HG03342 (cell line): ENCODE results near the gene TBCD.
"Not testable (repeated sequence)": the region's sequence is repeated elsewhere in the genome, so short reads cannot be mapped to it uniquely, and the experiment has no call there.

Experiments
- ATAC-seq: cut with Tn5 transposase; IDR thresholded peaks from one replicate; pipeline ENCODE4 v1.9.1; 2021; ENCODE audit warnings: mild to moderate bottlenecking, moderate library complexity; ENCODE audit not compliant: unreplicated experiment

The TBCD gene

DNA sequence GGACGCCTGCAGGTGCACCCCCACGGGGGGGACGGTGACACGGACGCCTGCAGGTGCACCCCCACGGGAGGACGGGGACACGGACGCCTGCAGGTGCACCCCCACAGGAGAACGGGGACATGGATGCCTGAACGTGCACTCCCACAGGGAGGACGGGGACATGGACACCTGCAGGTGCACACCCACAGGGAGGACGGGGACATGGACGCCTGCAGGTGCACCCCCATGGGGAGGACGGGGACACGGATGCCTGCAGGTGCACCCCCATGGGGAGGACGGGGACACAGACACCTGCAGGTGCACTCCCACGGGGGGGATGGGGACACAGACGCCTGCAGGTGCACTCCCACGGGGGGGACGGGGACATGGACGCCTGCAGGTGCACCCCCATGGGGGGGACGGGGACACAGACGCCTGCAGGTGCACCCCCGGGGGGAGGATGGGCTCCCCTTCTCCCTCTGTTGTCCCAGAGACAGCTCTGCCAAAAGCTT lies 213.0 kb downstream of the TBCD start:
- ATAC-seq, result no peak

DNA sequence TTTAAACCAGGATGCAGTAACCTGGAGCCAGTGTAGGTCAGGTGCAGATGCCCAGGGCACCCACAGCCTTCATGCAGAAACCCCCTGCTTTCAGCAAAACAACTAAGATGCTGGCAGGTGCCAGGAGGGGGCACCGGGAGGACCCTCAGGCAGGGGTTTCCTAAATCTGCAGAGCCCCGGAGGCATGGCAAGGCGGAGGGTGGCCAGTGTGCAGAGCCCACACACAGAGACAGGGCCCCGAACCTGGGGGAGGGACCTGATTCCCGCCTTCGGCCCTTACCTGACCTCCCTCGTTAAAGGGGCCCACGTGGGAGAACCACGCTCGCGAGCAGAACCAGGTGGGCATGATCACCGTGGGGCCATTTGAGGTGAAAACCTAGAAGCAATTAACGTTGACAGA lies 213.5 kb downstream of the TBCD start:
- no peak for ATAC-seq

DNA sequence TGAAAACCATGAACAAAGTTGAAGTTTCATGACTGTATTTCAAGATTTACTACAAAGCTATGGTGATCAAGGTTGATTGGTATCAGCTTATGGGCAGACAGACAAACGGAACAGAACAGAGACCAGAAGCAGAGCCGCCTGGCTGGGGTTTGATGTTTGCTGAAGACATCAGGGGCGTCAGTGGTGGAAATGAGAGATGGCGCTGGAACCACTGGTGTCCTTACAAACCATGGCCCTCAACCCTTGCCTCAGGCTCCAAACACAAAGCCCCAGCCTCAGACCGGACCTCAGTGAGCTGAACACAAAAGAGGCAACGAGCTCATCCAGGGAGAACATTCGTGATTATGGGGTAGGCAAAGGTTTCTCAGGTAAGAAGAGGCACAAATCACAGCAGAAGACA lies 214.6 kb downstream of the TBCD start:
- no peak for ATAC-seq

DNA sequence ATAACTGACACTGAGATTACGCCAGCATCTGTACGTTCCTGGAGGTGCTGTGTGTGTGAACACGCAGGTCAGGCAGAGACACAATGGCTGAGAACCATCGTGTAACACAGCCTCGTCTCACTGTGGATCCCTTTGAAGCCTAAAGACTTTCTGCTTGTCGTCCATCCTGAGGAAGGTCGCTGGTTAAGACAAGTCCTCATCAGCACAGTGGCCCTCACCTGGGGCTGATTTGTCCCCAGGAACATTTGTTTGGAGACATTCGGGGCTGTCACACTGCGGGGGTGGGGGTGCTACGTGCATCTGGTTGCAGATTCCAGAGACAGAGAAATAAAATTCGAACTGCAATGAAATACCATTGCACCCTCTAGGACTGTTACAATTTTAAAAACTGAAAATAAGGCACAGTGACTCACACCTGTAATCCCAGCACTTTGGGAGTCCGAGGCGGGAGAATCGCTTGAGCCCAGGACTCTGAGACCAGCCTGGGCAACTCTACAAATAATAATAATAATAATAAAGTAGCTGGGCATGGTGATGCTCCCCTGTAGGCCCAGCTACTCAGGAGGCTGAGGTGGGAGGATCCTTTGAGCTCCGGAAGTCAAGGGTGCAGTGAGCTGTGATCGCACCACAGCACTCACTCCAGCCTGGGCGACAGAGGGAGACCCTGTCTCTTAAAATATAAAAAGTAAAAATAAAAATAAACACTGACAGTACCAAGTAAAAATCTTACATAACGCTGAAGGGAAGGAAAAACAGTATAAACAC lies 215.6 kb downstream of the TBCD start:
- ATAC-seq, result no peak

DNA sequence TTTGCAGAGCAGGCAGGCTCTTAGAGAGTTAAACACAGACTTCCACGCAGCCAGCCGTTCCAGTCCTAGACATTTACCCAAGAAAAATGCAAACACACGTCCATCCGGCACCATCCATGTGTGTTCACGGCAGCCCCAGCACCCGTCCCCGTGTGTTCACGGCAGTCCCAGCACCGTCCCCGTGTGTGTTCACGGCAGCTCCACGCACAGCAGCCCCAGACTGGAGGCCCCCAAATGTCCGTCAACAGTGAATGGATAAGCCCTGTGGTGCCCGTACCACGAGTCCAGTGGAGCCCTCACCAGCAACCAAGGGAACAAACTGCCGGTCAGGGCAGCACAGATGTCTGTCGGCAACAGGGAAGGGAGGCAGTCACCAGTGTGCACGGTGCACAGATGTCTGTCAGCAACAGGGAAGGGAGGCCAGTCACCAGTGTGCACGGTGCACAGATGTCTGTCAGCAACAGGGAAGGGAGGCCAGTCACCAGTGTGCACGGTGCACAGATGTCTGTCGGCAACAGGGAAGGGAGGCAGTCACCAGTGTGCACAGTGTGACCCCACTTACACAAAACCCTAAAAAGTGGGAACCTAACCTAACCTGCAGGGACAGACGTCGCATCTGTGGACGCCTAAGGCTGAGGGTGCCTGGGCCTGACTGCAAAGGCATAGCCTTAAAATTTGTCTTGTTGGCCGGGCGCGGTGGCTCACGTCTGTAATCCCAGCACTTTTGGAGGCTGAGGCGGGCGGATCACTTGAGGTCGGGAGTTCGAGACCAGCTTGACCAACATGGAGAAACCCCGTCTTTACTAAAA lies 216.4 kb downstream of the TBCD start:
- ATAC-seq, result not testable (repeated sequence)

DNA sequence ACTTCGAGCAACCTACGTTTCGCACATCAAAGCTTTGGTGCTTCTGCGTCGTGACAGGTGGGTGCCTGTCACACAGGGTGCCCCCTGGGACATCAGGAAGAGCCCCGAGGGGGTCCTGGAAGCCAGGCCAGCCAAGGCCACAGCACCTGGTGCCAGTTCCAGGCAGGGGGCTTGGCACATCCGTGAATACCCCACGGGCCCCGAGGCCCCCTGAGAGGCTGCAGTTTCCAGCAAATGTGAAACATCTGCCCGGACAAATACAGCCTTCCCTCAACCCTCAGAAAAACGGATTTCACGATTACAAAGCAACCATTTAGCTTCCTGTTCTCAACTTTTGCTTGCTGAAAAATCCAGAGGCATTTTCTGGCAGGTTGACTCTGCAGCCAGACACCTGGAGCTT lies 218.2 kb downstream of the TBCD start:
- no peak for ATAC-seq

DNA sequence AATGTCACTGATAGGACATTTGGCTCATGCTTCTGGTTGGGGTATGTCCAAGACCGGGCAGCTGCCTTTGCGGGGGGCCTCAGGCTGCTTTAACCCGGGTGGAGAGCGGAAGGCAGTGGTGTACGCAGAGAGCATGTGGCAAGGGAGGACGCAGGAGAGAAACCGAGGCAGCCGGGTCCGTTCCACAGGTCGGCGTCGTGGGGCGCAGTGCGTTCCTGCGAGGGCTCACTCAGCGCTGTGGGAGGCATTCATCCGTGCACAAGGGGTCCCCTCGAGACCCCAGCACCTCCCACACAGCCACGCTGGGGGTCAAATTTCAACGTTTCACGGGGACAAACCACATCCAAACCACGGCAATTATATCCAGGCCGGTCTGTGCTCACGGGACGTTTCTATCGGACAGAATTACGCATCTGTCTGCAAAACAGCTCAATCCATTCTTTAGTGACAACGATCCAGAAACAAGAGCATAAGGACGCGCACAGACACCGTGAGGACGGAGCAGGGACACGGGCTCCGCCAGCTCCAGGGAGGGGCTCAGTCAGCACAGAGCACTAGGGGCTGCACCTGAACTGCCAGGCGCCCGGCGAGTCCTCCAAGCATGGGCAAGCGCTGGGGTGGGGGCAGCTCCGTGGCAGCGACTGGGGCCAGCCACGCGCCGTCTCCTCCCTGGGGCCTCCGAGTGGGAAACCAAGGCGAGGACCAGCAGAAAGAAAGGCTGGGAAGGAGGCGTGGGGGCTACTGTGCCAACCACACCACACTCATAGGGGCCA lies 219.1 kb downstream of the TBCD start:
- no peak for ATAC-seq

DNA sequence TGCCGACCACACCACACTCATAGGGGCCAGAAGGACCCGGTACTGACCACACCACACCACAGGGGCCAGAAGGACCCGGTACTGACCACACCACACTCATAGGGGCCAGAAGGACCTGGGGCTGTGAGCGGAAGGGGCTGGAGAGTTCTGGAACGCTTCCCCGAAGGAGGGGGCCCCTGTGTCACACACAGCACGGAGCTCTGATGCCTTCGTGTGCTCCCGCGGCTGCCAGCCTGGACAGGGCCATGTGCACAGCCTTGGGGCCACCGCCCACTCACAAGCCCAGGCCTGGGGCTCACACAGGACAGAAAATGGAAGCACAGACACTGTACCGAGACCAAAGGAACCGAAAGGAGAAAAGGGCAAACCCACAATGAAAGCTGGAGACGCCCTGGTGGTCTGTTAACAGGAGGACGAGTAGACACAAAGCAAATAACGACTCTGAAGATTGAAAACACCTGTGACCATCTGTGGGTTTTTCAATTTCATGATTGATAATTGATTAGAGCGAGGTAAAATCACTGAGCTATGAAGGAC lies 221.0 kb downstream of the TBCD start:
- no peak for ATAC-seq

DNA sequence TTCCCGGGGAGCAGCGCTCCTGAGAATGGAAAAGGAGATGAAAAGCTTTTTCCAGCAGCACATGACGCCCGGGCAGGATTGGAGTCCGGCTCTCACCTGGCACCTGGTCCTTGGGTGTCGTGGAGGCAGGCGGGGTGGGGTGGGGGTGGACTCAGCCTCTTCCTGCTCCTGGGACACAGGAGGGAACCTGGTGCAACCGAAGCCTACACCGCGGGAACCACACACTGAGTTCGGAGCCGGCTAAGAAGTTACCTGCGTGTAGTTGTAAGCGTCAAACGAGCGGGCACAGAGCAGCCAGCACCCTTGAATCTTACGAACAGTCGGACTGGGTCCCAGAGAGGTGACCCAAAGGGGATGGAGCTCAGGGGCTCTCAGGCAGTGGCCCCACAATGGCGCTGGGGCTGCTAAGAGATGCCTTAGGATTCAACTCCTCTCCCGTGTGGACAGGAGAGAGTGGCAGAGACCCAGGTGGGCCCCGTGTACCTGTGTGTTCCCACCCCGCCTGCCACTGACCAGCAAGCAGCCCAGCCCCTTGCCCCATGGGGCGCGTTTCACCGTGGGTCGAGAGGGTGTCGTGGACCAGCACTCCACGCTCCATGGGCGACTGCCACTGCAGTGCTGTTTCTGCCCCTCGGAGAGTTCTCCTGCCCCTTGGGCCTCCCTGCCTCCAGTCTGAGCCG lies 221.7 kb downstream of the TBCD start:
- no peak for ATAC-seq

DNA sequence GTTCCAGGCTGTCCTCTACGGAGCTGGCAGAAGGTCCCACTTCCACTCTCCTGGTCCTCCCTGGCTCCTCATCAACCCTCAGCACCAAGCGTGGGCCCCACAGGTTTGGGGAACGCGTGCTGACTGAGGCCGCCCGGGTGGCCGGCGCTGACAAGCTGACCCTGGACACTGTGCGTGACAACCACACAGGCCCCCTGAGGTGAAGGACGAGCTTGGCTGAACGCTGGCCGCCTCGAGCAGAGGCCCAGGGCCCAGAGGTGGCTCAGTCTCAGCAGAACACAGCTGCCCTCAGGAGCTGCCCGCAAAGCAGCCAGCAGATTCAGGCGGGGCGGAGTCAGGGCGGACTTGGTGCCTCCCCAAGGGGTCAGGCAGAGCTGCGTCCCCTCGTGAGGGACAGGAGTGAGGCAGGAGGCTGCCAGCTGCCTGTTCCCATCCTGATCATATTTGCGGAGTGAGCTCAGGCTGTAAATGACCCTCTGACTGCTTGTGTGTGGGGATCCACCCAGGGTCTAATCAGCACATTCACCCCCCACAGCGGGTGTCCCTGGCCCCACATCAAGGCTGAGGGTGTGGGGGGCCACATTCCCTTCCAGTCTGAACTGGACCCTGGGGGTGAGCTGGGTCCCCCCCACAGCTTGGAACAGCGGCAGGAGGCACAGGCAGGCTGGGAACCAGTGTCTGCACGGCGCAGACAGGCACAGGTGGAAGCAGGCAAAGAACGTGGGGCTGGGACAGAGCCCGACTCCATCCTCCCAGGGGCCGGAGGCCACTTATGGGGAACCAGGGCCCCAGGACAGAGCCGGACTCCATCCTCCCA lies 222.5 kb downstream of the TBCD start:
- no peak for ATAC-seq

DNA sequence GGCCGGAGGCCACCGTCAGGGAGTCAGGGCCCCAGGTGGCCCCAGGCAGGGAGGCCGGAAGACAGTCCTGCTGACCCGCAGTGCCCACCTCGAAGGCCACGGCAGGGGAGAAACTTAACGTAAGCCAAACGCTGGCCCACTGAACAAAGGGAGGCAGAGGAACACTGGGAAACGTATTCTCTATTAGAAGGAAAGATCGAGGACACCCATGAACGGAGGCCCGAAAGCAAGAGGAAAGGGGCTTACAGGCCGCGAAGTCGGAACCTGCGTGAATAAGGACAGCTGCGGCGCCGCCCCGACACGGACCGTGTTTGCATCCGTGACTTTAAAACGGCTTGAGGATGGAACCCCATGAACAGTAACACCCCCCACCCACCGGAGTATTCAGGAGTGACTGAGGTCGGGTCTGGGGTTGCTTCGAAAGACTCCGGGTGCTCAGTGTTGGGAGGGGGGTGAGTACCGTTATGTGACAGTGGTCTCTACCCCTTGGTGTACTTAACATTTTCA lies 225.2 kb downstream of the TBCD start:
- no peak for ATAC-seq

DNA sequence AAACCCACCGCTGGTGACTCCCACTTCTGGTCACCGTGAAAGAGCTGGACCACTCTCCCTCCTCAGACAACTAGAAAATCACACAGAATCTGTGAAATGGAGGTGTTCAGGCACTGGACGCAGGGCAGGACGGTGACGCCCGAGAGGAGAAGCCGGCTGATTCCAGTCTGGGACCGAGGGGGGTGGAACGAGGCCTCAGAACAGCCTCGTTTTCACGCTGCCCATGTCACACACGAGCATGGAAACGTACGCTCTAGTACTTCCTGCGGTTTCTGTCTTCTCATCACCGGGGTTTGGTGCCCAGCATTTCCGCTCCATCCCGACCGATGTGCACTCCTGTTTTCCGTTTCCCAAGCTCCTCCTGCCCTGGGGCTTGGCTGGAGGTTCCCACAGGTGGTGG lies 225.7 kb downstream of the TBCD start:
- no peak for ATAC-seq

DNA sequence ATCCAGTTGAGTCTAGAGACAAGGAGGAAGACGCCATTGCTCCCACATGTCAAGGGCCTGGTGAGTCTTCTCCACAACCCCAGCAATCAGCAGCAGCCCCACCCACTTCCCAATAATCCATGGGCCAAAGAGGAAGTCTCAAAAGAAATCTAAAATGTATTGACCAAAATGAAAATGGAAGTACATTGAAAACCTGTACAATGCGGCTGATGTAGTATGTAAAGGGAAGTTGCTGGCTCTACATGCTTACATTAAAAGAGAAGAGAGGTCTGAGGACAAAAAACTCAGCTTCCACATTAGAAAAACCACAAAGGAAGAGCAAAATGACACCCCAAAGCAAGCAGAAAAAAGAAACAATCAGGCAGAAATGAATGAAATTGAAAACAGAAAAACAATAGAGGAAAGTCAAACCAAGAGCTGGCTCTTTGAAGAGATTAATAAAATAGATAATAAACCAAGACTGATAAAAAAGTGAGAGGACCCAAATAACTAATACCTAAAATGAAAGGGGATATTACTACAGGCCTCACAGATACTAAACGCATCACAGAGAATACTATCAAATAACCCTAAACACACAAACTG lies 227.0 kb downstream of the TBCD start:
- ATAC-seq, result no peak

DNA sequence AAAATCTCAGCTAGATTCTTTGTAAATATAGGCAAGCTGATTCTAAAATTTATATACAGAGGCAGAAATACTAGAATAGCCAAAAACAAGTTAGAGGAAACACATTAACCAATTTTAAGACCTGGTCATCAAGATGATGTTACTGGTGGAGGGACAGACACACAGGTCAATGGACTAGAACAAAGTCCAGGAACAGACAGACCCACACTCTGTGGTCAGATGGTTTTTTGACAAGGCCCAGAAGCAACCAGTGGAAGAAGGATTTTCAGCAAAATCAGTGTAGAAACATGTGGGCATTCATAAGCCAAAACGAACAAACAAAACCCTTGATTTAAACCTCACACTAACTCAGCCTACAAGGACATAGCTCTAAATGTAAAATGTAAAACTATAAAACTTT lies 227.9 kb downstream of the TBCD start:
- ATAC-seq, result no peak

DNA sequence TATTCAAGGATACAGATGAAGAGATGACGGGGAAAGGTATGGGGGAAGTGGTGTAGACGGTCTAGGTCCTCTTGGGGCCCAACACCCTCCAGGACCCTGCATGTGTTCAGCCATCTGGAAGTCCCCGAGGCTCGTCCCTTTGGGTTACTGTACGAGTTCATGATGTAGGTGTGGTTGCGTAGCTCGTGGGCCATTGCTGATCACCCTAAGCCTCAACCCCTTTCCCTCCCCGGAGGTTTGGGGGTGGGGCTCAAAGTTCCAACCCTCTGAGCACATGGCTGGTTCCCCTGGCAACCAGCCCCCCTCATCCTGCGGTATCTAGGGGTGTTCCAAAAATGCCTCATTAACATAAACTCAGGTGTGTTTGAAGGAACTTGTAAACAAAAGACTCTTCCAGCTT lies 228.8 kb downstream of the TBCD start:
- no peak for ATAC-seq

DNA sequence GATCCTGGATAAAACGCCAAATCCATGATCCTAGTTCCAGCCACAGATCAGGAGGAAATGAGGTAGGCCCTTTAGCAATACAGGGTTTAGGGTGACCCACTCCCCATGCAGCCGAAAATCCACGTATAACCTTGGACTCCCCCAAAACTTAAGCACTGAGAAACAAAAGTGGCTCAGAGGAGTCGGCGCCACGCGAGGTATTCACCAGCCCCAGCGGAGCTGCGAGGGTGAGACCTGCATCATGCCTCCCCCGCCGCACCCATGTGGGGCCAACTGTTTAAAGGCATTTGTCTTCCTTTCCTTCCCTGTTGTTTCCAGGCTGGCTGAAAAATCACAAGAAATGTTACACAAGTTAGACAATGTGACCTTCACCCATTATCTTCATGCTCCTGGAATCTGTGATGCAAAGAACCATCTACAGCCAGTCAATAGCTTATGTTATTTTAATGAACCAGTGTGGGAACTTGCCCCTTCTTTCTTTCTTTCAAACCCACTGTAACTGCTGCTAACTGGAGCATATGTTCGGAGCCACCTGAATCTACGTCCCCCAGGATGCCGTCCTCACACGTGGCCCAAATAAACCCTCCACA lies 229.4 kb downstream of the TBCD start:
- no peak for ATAC-seq

DNA sequence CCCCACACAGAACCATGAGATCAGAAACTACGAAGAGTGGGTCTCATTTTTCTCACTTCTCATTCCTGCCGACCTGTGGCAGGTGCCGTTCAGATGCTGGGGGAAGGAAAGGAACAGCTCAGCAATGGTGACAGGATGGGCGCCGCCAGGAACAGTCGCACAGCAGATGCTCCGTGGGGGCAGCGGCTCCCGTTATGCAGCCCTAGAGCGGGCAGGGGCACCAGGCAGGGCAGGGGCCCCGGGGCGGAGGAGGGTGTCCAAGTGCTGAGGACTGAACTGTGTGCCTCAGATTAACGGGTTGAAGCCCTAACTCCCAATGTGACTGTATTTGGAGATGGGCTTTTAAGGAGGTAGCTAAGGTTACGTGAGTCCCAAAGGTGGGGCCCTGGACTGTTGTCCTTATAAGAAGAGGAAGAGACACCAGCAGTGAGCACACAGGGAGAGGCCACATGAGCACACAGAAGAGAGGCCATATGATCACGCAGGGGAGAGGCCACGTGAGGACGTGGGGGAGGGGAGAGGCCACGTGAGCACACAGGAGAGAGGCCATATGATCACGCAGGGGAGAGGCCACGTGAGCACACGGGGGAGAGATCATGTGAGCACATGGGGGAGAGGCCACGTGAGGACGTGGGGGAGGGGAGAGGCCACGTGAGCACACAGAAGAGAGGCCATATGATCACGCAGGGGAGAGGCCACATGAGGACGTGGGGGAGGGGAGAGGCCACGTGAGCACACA lies 231.8 kb downstream of the TBCD start:
- ATAC-seq, result no peak

DNA sequence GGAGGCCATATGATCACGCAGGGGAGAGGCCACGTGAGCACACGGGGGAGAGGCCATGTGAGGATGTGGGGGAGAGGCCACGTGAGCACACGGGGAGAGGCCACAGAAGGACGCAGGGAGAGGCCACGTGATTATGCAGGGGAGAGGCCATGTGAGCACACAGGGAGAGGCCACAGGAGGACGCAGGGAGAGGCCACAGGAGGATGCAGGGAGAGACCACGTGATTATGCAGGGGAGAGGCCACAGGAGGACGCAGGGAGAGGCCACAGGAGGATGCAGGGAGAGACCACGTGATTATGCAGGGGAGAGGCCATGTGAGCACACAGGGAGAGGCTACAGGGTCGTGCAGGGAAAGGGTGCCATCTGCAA lies 232.4 kb downstream of the TBCD start:
- not testable (repeated sequence) for ATAC-seq
